CD1c-positive myeloid dendritic cell (primary cell): ENCODE measurements around the gene REPS2.
A peak's percentile ranks its signal among the peaks of the same experiment; 100 is the strongest.

Experiments
- DNase-seq: peaks from one replicate; pipeline ENCODE4 v3.0.0-alpha.2; 2016; ENCODE audit errors: extremely low spot score

The REPS2 gene

GRCh38 chrX:17000751-17001150 lies 54.3 kb downstream of the REPS2 start:
- no peak for DNase-seq

- DNase-seq, result peak; percentile 17
Observed at GRCh38 chrX:17005712-17006368, 59.4 kb downstream of the REPS2 start.

DNA sequence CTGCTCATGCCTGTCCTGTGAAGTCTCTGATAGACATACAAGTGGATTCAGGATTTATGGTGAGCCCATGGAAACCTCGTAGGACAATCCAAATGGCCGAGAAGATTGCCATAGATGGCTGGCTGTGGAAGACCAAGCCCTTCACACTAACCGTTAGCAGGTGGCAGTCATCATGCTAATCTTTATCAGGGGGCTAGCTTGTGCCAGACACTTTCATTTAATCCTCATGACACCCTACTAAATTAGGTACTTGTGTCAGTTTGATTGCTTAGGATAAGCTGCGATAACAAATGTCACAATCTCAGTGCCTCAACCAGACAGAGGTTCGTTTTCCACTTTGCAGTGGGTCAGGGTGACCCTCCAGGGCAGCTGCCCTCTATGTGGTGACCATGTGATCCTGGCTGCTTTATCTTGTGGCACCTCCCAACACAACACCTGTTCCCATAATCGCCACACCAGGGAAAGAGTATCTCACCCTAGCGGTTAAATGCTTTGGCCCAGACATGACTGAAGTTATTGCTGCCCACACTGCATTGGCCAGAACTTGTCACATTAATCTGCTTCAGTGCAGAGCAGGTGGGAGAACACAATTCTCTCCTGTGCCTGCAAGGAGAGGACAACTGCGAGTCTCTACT lies 60.8 kb downstream of the REPS2 start:
- DNase-seq, result peak; percentile 7

GRCh38 chrX:17009856-17010625 lies 63.6 kb downstream of the REPS2 start:
- no peak for DNase-seq

DNA sequence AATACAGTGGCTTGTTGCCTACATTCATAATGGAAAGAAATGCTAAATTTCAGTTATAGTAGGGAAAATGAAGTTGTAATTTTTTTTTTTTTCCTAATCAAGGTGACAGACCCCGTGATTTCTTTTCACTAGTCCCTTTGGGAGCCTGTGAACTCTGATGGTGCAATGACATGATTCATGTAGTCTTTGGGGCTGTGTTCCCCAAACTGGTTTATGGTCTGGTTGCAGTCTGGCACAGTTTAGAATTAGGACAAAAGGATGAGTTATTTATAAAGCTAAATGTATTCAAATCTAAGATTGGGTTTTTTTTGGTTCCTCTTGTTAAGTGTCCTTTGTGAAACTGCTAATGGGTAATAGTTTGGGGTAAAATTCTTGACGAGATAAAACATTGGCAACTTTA lies 66.0 kb downstream of the REPS2 start:
- DNase-seq, result no peak

DNA sequence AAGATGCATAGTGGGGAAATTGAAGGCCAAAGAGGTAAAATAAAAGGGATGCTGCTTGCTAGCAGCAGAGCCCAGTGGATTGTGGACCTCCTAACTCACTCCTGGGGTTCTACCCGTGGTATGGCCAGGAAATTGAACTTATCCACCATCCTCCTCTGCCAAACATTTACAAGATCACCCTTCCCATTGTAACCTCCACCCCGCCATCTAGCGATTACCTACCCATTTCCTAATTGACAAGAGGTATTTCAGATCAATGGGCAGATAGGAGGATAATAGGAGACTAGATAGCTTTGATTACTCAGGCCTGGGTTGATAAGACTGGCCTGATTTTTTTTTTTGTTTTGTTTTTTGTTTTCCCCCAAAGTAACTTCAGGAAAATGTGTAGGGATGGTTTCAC lies 67.8 kb downstream of the REPS2 start:
- no peak for DNase-seq

GRCh38 chrX:17017134-17017533 lies 70.7 kb downstream of the REPS2 start:
- DNase-seq, result no peak

- no peak for DNase-seq
Observed at GRCh38 chrX:17020356-17020755, 73.9 kb downstream of the REPS2 start.

- no peak for DNase-seq
Observed at GRCh38 chrX:17020851-17021821, 74.7 kb downstream of the REPS2 start.

DNA sequence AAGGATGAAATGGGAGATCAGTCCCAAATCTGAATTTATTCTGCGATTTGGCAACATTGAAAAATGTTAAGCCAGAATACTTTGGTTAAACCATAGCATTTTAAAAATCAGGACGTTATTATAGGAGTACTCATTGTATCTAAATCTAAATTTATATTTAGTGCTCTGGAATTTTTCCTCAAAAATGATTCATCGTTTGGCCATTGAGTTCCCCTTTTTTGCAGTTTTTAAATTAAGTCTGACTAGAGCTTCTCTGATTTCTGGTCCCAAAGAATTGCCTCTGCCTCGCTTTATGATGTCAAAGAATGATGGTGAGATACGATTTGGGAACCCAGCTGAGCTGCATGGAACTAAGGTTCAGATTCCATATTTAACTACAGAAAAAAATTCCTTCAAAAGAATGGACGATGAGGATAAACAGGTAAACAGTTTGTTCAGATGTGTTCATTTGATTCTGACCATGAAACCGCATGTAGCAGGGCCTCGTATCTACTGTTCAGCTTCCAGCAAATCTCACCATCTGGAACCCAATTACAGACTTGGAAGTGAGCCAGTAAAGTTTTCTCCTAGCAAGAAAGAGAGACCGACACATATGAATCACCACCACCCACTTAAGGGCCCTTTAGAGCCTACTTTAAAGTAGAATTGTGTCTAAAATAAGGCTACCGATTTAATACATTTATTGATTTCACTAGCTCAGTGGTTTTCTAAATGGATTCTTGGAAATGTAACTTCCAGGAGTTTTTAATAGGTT lies 75.6 kb downstream of the REPS2 start:
- peak; percentile 43 for DNase-seq

GRCh38 chrX:17023661-17024060 lies 77.2 kb downstream of the REPS2 start:
- DNase-seq, result no peak

- no peak for DNase-seq
Observed at GRCh38 chrX:17024886-17025285, 78.4 kb downstream of the REPS2 start.

DNA sequence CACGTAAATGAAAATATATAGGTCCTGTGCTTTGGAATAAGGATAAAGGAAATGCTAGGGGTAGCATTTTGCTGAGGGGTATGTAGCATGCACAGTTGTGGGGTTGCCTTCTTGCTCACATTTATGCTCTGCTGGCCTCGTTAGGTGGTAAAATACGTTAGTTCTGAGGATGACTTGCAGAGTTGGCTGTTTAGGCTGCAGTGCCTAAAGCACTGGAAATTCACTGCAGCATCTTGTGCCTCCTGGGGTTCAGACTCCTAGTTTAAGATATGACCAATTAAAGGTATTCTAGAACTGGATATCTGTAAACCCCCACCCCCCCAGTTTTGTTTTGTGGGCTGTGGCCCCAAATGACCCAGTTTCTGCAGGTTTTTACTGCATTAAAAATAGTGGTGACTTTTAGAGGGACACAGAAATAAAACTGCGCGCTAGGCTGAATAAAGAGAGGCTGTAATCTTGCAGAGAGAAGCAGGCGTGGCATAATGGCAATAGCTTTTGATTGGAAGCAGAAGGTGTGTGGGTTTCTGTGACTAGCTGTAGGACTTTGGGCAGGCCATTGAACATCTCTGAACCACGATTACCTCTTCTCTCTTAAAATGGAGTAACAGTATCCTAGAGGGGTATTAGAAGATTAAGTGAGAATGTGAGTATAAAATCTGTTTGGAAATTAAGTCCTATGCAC lies 79.3 kb downstream of the REPS2 start:
- no peak for DNase-seq

DNA sequence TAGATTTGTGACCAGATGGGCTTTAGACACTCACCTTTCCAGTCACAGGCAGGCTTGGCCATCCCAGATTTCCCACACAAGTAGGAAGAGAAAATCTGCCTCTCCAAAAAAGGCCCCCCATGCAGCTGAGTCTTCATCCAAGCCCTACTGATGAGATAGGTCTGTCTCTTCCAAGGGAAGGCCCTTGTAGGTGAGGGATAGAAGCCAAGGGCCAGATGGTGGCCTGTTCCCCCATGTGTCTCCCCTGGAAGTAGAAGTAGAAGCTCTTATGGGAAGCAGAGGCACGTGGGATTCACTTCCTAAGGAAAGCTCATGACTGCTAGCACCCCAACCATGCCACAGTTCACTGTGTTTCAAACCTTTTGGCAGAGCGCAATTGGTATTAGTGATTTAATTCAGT lies 81.5 kb downstream of the REPS2 start:
- no peak for DNase-seq

- DNase-seq, result peak; percentile 13
Observed at GRCh38 chrX:17028356-17028755, 81.9 kb downstream of the REPS2 start.

DNA sequence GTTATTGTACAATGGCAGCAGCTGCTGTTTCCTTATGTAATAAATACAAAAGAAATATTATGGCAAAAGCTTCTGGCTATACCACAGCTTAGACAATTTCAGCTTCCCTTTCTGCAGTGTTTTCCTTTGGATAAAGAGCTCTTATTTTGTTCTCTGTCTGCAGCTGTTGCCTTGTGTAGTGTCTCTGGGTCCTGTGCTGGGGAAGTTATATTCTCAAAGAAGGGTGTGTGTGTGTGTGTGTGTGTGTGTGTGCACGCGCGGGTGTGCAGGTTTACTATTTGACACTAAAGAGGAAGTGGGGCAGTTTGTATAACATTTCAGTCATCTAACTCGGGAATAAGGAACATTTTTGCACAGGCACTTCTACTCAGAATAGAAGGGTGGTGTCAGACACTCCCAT lies 83.6 kb downstream of the REPS2 start:
- DNase-seq, result peak; percentile 55

DNA sequence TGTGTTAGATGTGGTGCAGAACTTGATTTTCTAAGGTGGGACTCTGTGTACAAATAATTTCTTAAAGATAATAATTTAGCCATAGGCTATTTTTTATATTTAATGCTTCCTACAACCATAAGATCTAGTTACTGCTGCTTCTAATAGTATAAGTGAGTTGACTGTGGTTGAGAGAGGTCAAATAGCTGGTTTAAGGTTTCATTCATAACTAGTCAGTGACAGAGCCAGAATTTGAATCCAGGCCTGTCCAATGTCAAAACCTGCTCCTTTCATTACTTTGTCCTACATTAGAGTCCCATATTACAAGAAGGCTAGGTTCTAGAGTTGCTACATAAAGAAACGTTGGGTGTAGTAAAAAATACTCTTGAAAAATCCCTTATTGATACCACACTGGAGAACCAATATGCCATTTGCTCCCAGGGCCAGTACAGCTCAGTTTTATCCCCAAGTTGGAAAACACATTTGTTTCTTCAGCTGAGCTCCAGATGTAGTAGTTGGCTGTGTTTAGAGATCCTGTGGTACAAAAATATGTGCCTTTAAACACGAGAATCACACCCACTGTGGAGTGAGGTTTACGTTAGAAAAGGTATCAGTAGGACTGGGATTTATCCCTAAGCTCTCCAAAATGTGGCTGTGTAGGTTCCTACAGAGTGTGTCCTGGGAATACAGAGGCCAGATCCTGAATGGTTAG lies 84.3 kb downstream of the REPS2 start:
- DNase-seq, result no peak

DNA sequence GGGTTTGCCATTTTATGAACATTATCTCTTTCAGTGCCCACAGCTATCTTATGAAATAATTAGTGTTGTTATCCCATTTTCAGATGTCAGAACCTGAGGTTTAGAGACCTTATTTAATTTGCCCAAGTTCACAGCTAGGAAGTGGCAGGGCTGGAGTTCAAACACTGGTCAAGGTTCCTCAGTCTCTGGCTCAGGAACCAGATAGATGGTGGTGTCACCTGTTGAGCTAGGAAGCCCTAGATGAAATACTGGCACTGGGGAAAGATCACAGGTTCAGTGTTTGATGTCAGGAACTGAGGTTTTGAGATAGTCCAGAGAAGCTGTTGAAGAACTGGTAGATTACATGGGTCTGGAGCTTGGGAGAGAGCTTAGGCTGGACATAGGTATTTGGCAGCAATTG lies 85.4 kb downstream of the REPS2 start:
- DNase-seq, result no peak

DNA sequence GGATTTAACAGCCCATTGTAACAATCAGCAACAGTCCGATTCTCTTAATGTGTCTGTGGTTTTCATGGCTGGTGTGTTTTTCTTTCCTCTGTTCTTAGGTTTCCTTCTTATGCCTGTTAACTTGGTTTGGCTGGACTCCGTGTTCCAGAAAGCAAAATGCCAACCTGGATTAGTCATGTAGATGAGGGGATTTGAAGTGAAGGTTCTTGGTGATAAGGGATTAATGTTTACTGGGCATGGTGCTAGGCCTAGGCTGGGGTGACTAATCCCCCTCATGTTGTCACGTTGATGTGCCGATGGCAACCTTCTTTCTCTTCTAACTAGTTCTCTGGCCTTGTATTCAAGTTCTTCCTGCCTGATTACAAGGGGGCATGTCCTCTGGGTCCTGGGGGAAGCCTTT lies 85.9 kb downstream of the REPS2 start:
- DNase-seq, result no peak

DNA sequence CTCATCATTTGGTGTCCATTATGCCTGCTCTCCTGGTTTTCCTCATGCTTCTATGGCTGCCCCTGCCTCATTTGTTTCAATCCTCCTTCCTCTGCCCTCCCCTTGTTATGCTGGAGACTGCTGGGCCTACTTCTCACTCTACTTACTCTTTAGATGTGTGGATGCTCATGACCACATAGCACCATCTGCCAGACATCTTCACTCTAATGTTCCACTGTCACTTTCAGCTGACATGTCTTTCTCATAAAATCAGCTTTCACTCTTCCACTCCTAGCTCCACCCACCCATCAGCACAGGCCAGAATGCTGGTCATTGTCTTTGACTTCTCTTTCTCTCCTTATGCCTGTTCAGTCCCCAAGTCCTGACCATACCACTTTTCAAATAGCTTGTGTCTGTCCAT lies 86.8 kb downstream of the REPS2 start:
- no peak for DNase-seq
